ENCODE measurements around the gene PRR15.

GRCh38 chr7:29565634-29565981 is 2.0 kb downstream of the PRR15 start:
- TF ChIP-seq, protein P1, sequence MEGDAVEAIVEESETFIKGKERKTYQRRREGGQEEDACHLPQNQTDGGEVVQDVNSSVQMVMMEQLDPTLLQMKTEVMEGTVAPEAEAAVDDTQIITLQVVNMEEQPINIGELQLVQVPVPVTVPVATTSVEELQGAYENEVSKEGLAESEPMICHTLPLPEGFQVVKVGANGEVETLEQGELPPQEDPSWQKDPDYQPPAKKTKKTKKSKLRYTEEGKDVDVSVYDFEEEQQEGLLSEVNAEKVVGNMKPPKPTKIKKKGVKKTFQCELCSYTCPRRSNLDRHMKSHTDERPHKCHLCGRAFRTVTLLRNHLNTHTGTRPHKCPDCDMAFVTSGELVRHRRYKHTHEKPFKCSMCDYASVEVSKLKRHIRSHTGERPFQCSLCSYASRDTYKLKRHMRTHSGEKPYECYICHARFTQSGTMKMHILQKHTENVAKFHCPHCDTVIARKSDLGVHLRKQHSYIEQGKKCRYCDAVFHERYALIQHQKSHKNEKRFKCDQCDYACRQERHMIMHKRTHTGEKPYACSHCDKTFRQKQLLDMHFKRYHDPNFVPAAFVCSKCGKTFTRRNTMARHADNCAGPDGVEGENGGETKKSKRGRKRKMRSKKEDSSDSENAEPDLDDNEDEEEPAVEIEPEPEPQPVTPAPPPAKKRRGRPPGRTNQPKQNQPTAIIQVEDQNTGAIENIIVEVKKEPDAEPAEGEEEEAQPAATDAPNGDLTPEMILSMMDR (IDR thresholded peaks at IDR 0.05): no peak
- no peak for TF ChIP-seq POLR2A (IDR thresholded peaks at IDR 0.05)
